Measurements from ENCODE around the gene PRKAG3.
"Not testable (repeated sequence)": the region's sequence is repeated elsewhere in the genome, so short reads cannot be mapped to it uniquely, and the experiment has no call there.

Gene PRKAG3

DNA sequence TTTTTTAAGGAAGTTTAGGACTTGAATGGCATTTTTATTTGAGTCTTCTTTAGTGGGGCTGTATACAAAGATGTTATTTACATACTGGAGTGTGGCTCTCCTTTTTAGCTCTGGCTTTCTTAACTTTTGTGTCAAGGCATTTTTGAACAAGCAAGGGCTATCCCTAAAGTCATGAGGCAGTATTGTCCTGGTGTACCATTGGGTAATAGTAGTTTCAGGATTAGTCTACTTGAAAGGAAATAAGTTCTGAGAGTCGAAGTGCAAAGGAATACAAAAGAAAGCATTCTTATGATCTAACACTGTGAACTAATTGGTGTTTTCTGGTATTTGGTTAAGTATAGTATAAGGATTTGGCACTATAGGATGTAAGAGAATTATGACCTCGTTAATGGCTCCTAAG lies 51.6 kb downstream of the PRKAG3 start:
- no peak for DNase-seq

DNA sequence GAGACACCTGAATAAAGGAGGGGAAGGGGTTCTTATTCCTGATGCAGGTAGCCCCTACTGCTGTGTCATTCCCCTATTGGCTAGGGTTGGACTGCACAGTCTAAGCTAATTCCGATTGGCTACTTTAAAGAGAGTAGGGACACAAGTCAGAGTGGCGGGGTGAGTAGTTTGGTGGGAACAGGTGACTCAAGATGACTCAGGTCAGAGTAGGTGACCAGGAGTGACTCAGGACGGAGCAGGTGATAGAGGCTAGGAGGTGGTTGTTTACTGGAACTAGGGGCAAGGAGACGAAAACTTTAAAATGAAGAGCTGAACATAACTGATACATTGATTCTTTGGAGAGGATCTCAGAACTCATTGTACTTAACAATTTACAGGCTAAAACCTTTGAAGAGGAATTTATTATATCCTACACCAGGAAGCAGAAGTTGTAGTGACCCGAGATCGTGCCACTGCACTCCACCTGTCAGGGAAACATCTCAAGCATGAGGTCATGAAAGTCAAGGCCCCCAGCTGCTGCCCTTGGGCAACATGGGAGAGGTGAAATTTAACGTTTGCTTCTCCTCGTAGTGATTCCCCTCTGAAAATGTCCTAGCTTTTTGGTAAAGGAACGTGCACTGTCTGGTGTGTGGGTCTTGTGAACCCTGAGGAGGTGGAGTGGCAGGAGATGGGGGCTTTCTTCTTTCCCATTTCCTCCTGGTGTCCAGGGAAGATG lies 54.2 kb downstream of the PRKAG3 start:
- no peak for DNase-seq

DNA sequence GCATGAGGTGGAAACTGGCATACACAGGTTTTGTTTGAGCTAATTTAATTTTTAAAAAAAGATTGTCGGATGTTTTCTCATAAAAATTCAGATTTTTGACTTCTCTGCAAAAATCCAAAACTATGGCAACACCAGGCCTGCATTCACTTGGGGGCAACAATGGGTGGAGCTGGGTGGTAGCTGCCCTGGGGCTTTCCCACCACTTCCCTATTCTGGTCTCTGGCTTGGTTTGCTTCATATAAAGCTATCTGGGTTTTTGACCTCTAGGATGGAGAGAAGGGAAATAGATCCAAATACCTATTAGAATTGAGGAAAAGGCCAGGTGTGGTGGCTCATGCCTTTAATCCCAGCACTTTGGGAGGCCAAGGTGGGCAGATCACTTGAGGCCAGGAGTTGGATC lies 55.1 kb downstream of the PRKAG3 start:
- no peak for DNase-seq

DNA sequence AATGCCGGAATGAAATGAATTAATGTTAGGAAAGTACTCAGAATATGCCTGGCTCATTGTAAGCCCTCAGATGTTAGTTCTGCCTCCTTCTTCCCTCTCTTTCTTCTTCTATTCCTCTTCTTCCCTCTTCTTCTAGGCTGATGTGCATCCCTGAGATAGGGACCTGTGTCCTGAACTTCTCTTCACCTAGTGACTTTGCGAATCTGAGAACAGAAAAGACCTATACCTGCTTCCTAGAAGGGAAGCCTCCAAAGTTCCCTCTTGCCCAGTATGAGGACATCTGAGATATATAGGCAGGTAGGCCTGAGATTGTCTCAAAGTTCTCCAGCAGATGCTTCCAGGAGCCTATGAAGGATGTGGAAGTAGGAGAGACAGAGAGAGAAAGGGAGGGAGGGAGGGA lies 57.7 kb downstream of the PRKAG3 start:
- no peak for DNase-seq

DNA sequence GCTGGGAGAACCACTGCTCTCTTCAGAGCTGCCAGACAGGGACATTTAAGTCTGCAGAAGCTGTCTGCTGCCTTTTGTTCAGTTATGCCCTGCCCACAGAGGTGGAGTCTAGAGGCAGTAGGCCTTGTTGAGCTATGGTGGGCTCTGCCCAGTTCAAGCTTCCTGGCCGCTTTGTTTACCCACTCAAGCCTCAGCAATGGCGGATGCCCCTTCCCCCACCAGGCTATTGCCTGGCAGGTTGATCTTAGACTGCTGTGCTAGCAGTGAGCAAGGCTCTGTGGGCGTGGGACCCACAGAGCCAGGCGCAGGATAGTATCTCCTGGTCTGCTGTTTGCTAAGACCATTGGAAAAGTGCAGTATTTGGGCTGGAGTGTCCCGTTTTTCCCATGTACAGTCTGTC lies 58.8 kb downstream of the PRKAG3 start:
- not testable (repeated sequence) for DNase-seq
